ENCODE results near the gene SPRING1.
"Not testable (repeated sequence)": the region's sequence is repeated elsewhere in the genome, so short reads cannot be mapped to it uniquely, and the experiment has no call there.

Gene SPRING1

DNA sequence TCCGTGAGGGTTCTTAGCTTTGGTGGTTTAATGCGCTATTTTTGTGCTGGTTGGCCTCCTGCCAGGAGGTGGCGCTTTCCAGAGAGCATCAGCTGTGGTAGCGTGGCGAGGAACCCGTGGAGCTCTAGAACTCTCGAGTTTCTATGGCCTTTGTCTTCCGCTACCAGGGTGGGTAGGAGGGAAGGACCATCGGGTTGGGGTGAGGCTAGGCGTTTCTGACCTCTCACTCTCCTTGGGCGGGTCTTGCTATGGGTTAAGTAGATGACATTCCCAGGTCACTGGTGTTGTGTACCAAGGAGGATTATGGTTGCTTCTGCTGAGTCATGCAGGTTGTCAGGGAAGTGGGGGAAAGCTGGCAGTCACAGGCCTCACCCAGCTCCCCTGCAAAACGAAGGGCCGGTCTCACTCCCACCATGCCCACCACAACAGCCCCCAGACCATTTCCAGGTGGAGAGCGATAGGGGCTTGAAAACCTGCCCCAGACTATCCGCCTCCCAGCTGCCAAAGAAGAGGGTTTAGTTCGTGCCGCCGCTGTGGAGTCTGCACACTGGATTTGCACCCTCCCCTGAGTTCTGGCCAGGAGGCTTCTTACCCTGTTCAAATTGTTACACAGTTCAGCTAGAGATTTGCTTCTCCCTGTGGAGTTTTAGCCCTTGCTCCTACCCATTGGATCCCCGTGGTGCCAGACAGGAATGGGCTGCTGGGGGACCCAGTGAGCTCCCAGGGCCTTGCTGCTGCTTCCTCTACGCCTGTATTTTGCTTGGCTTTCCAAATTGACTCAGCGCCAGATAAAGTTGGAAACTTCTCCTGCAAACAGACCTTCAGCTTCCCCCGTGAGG lies 22.1 kb upstream of the SPRING1 start:
- H3K27ac ChIP-seq (ENCODE audit: low read length), result no peak overlapping the region
- DNase-seq, result peak; percentile 26
- H3K9ac ChIP-seq (ENCODE audit: low read depth, low read length), result no peak overlapping the region
- H3K4me2 ChIP-seq (ENCODE audit: insufficient read depth, low read length), result no peak overlapping the region
- H3K4me1 ChIP-seq (ENCODE audit: insufficient read depth, low read length), result no peaks in the 10 kb centered on the region
- TF ChIP-seq, protein P1, sequence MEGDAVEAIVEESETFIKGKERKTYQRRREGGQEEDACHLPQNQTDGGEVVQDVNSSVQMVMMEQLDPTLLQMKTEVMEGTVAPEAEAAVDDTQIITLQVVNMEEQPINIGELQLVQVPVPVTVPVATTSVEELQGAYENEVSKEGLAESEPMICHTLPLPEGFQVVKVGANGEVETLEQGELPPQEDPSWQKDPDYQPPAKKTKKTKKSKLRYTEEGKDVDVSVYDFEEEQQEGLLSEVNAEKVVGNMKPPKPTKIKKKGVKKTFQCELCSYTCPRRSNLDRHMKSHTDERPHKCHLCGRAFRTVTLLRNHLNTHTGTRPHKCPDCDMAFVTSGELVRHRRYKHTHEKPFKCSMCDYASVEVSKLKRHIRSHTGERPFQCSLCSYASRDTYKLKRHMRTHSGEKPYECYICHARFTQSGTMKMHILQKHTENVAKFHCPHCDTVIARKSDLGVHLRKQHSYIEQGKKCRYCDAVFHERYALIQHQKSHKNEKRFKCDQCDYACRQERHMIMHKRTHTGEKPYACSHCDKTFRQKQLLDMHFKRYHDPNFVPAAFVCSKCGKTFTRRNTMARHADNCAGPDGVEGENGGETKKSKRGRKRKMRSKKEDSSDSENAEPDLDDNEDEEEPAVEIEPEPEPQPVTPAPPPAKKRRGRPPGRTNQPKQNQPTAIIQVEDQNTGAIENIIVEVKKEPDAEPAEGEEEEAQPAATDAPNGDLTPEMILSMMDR (IDR thresholded peaks at IDR 0.05; ENCODE audit: borderline replicate concordance, extremely low read depth, low read length, poor library complexity, severe bottlenecking), result peak; percentile 38
- no peak for TF ChIP-seq EZH2 (IDR thresholded peaks at IDR 0.05; ENCODE audit: borderline replicate concordance, low read depth, low read length, severe bottlenecking)
- H3K9me3 ChIP-seq (ENCODE audit: insufficient read depth, low read length, severe bottlenecking), result no peaks in the 10 kb centered on the region
- no peaks in the 10 kb centered on the region for H3K79me2 ChIP-seq (ENCODE audit: insufficient read depth, low read length)
- no peak for ATAC-seq (ENCODE audit: insufficient read depth, low read depth)
- H2AFZ ChIP-seq (ENCODE audit: low read depth, low read length), result no peak overlapping the region
- peaks cover 19% of the 10 kb centered on the region; the same call in 1 of the 2 replicates for H3K36me3 ChIP-seq (ENCODE audit: insufficient read depth, low read length)
- H3K4me3 ChIP-seq (ENCODE audit: low read depth in 1 of 2, low read length in 2 of 2), result no peak overlapping the region
- H4K20me1 ChIP-seq (ENCODE audit: insufficient read depth, low read length), result no peaks in the 10 kb centered on the region
- no peaks in the 10 kb centered on the region for H3K27me3 ChIP-seq (ENCODE audit: insufficient read depth, low read length, poor library complexity)

DNA sequence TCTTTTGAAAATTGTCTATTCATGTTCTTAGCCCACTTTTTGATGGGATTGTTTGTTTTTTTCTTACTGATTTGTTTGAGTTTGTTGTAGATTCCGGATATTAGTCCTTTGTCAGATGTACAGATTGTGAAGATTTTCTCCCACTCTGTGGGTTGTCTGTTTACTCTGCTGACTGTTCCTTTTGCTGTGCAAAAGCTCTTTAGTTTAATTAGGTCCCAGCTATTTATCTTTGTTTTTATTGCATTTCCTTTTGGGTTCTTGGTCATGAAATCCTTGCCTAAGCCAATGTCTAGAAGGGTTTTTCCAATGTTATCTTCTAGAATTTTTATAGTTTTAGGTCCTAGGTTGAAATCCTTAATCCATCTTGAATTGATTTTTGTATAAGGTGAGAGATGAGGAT lies 16.9 kb upstream of the SPRING1 start:
- H3K79me2 ChIP-seq (ENCODE audit: insufficient read depth, low read length); H3K4me3 ChIP-seq (ENCODE audit: low read depth in 1 of 2, low read length in 2 of 2); H3K27ac ChIP-seq (ENCODE audit: low read length); ATAC-seq (ENCODE audit: insufficient read depth, low read depth); H3K4me2 ChIP-seq (ENCODE audit: insufficient read depth, low read length); H2AFZ ChIP-seq (ENCODE audit: low read depth, low read length); H3K4me1 ChIP-seq (ENCODE audit: insufficient read depth, low read length); DNase-seq; H3K27me3 ChIP-seq (ENCODE audit: insufficient read depth, low read length, poor library complexity); H4K20me1 ChIP-seq (ENCODE audit: insufficient read depth, low read length); H3K9ac ChIP-seq (ENCODE audit: low read depth, low read length); H3K9me3 ChIP-seq (ENCODE audit: insufficient read depth, low read length, severe bottlenecking): not testable (repeated sequence)
- peaks cover 12% of the 10 kb centered on the region; the same call in 1 of the 2 replicates for H3K36me3 ChIP-seq (ENCODE audit: insufficient read depth, low read length)

DNA sequence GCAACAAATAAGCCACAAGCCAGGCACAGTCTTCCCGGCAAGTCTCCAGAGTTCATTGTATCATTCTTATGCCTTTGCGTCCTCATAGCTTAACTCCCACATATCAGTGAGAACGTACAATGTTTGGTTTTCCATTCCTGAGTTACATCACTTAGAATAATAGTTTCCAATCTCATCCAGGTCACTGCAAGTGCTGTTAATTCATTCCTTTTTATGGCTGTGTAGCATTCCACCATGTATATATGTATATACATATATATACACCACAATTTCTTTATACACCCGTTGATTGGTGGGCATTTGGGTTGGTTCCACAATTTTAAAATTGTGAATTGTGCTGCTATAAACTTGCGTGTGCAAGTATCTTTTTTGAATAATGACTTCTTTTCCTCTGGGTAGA lies 16.2 kb upstream of the SPRING1 start:
- not testable (repeated sequence) for H2AFZ ChIP-seq (ENCODE audit: low read depth, low read length); H4K20me1 ChIP-seq (ENCODE audit: insufficient read depth, low read length); H3K27ac ChIP-seq (ENCODE audit: low read length); H3K4me1 ChIP-seq (ENCODE audit: insufficient read depth, low read length); ATAC-seq (ENCODE audit: insufficient read depth, low read depth); H3K79me2 ChIP-seq (ENCODE audit: insufficient read depth, low read length); DNase-seq; H3K9ac ChIP-seq (ENCODE audit: low read depth, low read length); H3K9me3 ChIP-seq (ENCODE audit: insufficient read depth, low read length, severe bottlenecking); H3K27me3 ChIP-seq (ENCODE audit: insufficient read depth, low read length, poor library complexity); H3K4me3 ChIP-seq (ENCODE audit: low read depth in 1 of 2, low read length in 2 of 2); H3K4me2 ChIP-seq (ENCODE audit: insufficient read depth, low read length)
- H3K36me3 ChIP-seq (ENCODE audit: insufficient read depth, low read length), result peaks cover 10% of the 10 kb centered on the region; the same call in 1 of the 2 replicates

DNA sequence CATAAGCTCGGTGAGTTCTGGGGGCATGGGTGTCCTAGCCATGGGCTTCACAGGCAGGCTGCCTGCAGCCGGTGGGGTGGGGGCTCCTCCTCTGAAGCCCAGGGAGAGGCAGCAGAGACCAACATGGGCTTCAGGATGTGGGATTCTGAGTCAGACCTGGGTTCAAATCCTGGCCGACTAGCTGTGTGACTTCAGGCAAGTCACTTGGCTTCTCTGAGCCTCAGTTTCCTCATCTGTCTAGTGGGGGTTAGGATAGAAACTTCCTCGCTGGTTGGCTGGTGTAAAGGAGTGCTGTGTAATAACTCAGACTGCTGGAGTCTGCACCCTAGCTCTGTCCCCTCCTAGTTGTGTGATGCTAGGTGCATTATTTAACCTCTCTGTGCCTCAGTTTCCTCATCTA lies 12.4 kb upstream of the SPRING1 start:
- TF ChIP-seq, protein P1 (IDR thresholded peaks at IDR 0.05; ENCODE audit: borderline replicate concordance, extremely low read depth, low read length, poor library complexity, severe bottlenecking), result no peak
- TF ChIP-seq EZH2 (IDR thresholded peaks at IDR 0.05; ENCODE audit: borderline replicate concordance, low read depth, low read length, severe bottlenecking), result no peak
- no peaks in the 10 kb centered on the region for H4K20me1 ChIP-seq (ENCODE audit: insufficient read depth, low read length)
- ATAC-seq (ENCODE audit: insufficient read depth, low read depth) (no peak), DNase-seq (no peak)
- H3K27me3 ChIP-seq (ENCODE audit: insufficient read depth, low read length, poor library complexity), result no peaks in the 10 kb centered on the region
- H3K4me3 ChIP-seq (ENCODE audit: low read depth in 1 of 2, low read length in 2 of 2), result no peak overlapping the region
- H3K27ac ChIP-seq (ENCODE audit: low read length), result no peak overlapping the region
- H3K4me1 ChIP-seq (ENCODE audit: insufficient read depth, low read length), result no peaks in the 10 kb centered on the region
- no peaks in the 10 kb centered on the region for H3K79me2 ChIP-seq (ENCODE audit: insufficient read depth, low read length)
- no peak overlapping the region for H3K9ac ChIP-seq (ENCODE audit: low read depth, low read length)
- H3K4me2 ChIP-seq (ENCODE audit: insufficient read depth, low read length), result no peak overlapping the region
- no peaks in the 10 kb centered on the region for H3K9me3 ChIP-seq (ENCODE audit: insufficient read depth, low read length, severe bottlenecking)
- H2AFZ ChIP-seq (ENCODE audit: low read depth, low read length), result no peak overlapping the region
- peaks cover 10% of the 10 kb centered on the region; the same call in 1 of the 2 replicates for H3K36me3 ChIP-seq (ENCODE audit: insufficient read depth, low read length)
